Measurements from ENCODE around the gene ADPRH.

DNA sequence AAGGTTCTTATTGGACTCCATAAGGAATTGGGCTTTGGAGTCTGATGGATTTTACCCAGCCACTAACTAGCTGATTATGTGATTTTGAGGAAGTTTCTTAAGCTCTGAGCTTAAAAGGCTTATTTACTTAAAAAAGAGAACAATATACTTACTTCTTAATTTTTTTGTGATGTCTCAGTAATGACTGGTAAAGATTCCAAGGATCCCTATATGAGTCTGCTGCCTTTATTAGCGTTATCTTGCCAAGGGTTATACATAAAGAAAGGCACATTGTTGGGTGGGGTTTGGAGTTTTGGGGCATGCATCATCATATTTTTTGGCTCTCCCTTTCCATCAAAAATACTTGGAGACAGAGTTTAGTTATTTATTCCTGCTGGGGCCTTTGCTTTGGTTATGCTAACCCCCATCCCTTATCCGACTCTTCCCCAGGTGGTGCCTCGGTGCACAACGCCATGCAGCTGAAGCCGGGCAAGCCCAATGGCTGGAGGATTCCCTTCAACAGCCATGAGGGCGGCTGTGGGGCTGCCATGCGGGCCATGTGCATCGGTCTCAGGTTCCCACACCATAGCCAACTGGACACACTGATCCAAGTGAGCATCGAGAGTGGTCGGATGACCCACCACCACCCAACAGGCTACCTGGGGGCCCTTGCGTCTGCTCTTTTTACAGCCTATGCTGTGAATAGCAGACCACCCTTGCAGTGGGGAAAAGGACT lies 6.7 kb downstream of the ADPRH start:
- TF ChIP-seq, protein P1, sequence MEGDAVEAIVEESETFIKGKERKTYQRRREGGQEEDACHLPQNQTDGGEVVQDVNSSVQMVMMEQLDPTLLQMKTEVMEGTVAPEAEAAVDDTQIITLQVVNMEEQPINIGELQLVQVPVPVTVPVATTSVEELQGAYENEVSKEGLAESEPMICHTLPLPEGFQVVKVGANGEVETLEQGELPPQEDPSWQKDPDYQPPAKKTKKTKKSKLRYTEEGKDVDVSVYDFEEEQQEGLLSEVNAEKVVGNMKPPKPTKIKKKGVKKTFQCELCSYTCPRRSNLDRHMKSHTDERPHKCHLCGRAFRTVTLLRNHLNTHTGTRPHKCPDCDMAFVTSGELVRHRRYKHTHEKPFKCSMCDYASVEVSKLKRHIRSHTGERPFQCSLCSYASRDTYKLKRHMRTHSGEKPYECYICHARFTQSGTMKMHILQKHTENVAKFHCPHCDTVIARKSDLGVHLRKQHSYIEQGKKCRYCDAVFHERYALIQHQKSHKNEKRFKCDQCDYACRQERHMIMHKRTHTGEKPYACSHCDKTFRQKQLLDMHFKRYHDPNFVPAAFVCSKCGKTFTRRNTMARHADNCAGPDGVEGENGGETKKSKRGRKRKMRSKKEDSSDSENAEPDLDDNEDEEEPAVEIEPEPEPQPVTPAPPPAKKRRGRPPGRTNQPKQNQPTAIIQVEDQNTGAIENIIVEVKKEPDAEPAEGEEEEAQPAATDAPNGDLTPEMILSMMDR (IDR thresholded peaks at IDR 0.05; ENCODE audit: insufficient read depth, low read depth, low read length): no peak
- TF ChIP-seq EZH2 (IDR thresholded peaks at IDR 0.05; ENCODE audit: insufficient read depth, low read length): no peak
